Head of caudate nucleus (tissue), 42 donors: ENCODE measurements around the gene NDUFB4.

Source experiments
- DNase-seq, 42 donors: peaks; one replicate each; pipeline versions ENCODE4 v3.0.0 to v3.0.0-alpha.2; 2020 to 2021; ENCODE audit warnings: mixed read lengths in 7 of 42
- intact Hi-C: fragments of 100-400 bp; cut with DNase I; formaldehyde crosslinking; loops from one replicate; pipeline ENCODE4 v1.15.0; 2022

Gene NDUFB4

GRCh38 chr3:120596116-120596852 lies at the start of gene NDUFB4:
NDUFB4 (plus strand) TSS chr3:120596336; CDS start chr3:120596360, 24 bp downstream.
- intact Hi-C loops: no loop called here
- peak; percentile 92 to 99 (median 97) for DNase-seq

GRCh38 chr3:120550546-120550945 lies 45.6 kb upstream of the NDUFB4 start:
- intact Hi-C loops: loop anchor here (10.0 kb wide), 1 partner anchor 306 kb away; no protein-coding TSS in a partner anchor

GRCh38 chr3:120552184-120553172 lies 43.7 kb upstream of the NDUFB4 start:
- intact Hi-C loops: loop anchor here (10.0 kb wide), 1 partner anchor 308 kb away; no protein-coding TSS in a partner anchor
- DNase-seq: no peak

More at GRCh38 chr3:120550546-120550945, 45.6 kb upstream of the NDUFB4 start:
- no peak for DNase-seq

GRCh38 chr3:120554812-120555606 lies 41.1 kb upstream of the NDUFB4 start:
- no peak for DNase-seq
- intact Hi-C loops: loop anchor here (10.0 kb wide), 1 partner anchor 310 kb away; no protein-coding TSS in a partner anchor

- intact Hi-C loops: loop anchor here (10.0 kb wide), 1 partner anchor 311 kb away; no protein-coding TSS in a partner anchor
- DNase-seq: no peak
These were observed 40.3 kb upstream of the NDUFB4 start for GRCh38 chr3:120555657-120556509.

GRCh38 chr3:120557115-120557514 lies 39.0 kb upstream of the NDUFB4 start:
- intact Hi-C loops: loop anchor here (10.0 kb wide), 1 partner anchor 312 kb away; no protein-coding TSS in a partner anchor
- DNase-seq: peak in 1 of 42 donors; percentile 33

GRCh38 chr3:120558771-120559241 lies 37.3 kb upstream of the NDUFB4 start:
- peak; percentile 78 to 95 (median 88) for DNase-seq
- intact Hi-C loops: loop anchor here (2.0 to 10.0 kb wide), 2 partner anchors 140 to 314 kb away; no protein-coding TSS in a partner anchor

- peak in 17 of 42 donors; percentile 7 to 64 (median 31) for DNase-seq
- intact Hi-C loops: loop anchor here (2.0 to 10.0 kb wide), 3 partner anchors 141 to 315 kb away; no protein-coding TSS in a partner anchor
These were observed 36.7 kb upstream of the NDUFB4 start for GRCh38 chr3:120559242-120560061.

- intact Hi-C loops: loop anchor here (5.0 kb wide), 1 partner anchor 237 kb away; no protein-coding TSS in a partner anchor
These were observed 35.6 kb upstream of the NDUFB4 start for GRCh38 chr3:120560304-120561250.

GRCh38 chr3:120561251-120562045 lies 34.7 kb upstream of the NDUFB4 start:
- DNase-seq: peak; percentile 68 to 93 (median 84)
- intact Hi-C loops: loop anchor here (5.0 kb wide), 1 partner anchor 236 kb away; no protein-coding TSS in a partner anchor

More at GRCh38 chr3:120560304-120561250, 35.6 kb upstream of the NDUFB4 start:
- no peak for DNase-seq

GRCh38 chr3:120563356-120564022 lies 32.6 kb upstream of the NDUFB4 start:
- intact Hi-C loops: loop anchor here (5.0 kb wide), 1 partner anchor 234 kb away; no protein-coding TSS in a partner anchor
- no peak for DNase-seq

GRCh38 chr3:120566243-120566975 lies 29.7 kb upstream of the NDUFB4 start:
- peak in 21 of 42 donors; percentile 30 to 66 (median 43) for DNase-seq
- intact Hi-C loops: no loop called here
